GM19467 (cell line): ENCODE data around the gene CHST10.

Experiments
- ATAC-seq: cut with Tn5 transposase; IDR thresholded peaks from one replicate; pipeline ENCODE4 v1.9.1; 2021; ENCODE audit warnings: mild to moderate bottlenecking, moderate library complexity; ENCODE audit not compliant: unreplicated experiment

Gene CHST10

DNA sequence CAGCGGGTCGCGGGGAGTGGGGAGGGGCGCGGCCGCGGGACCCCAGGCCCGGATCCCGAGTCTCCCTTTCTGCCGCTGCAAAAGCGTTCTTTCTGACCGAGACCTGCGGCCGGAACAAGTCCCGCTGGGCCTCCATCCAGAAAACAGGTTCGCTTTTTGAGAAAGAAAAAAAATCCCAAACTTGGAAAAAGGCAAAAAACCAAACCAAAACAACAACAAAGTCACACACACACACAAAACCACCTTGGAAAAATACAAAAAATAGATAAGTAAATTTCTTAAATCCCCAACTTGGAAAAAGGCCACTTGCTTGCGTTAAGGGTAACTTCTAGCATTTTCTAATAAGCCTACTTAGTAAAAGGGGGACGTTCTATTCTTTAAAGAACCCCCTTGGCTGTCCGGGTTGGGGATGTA is 250 bp upstream of the CHST10 start:
- no peak for ATAC-seq

DNA sequence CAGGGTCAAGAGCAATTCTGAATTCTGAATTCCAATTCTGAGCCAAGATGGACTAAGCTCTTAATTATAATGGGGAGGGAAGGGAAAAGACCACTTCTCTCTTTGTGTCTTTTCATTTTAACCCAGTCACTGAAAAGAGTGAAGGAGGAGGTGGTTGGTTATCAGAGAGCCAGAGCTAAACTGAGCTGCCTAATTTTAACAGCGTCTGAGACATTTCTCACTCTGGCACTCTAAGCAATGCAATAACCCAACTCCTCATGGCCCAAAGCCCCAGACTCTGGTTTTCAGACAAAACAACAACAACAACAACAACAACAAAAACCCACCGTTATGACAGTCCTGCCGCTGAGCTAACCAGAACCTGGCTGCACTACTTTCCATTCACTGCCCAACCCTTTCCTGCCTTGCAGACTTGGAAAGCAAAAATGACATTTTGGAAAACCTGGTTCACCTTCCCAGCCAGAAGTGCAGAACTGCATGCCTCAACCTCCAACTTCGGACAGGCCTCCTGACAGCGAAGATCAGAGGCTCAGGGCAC is 1.0 kb downstream of the CHST10 start:
- no peak for ATAC-seq

GRCh38 chr2:100413571-100413970 is 3.9 kb downstream of the CHST10 start:
- no peak for ATAC-seq

GRCh38 chr2:100412881-100413321 is 4.6 kb downstream of the CHST10 start:
- ATAC-seq: no peak

DNA sequence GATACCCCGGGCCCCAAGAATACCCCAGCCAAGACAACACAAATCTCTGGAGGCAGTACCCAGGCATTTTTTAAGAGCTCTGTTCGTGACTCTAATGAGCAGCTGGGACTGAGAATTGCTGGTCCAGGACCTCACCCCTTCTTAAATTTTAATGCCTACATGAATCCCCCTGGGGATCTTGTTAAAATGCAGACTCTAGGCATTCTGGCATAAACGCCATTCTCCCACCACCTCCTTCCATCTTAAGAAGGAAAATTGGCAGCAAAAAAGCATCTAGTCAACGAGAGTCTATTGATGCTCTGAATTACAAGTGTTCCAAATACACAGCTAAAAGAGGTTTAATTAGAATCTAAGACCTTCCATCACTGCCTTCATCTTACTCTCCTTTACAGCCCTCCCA is 5.0 kb downstream of the CHST10 start:
- ATAC-seq: no peak

- no peak for ATAC-seq
These were observed 5.6 kb downstream of the CHST10 start for GRCh38 chr2:100411841-100412292.

- ATAC-seq: no peak
These were observed 7.4 kb downstream of the CHST10 start for GRCh38 chr2:100409975-100410647.

DNA sequence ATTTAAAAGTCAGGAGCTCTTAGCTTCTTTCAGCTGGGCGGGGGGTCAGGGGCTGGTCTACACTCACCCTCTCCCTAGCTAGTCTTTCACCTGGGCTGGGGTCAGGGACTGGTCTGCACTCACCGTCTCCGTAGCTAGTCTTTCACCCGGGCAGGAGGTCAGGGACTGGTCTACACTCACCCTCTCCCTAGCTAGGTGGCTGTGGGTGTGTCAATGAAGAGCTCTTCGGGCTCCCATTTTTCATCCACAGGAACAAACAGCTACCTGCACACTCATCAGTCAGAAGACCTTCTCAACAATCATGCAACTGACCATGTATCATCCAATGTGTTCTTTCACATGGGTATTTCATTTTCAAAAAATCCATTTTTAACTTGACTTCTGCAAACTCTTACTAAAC is 8.0 kb downstream of the CHST10 start:
- ATAC-seq: no peak

DNA sequence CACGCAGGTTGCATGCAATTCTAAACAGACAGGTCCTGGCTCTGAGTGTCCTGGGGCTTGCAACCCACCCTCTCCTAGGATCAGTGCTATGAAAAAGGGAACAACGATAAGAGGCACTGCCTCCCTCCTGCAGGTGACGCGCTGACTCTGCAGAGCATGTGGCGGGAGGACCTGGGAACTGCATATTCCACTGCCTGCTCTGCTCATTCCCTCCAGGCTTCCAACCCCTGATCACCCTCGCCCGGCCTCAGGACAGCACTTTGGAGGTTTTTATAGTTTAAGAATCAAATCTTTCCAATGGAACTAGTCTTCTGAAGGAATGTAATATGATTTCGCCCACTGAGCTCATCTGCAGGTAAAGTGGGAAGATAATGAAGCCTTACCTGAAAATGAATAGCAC is 8.5 kb downstream of the CHST10 start:
- ATAC-seq: no peak

GRCh38 chr2:100408104-100408503 is 9.4 kb downstream of the CHST10 start:
- ATAC-seq: no peak

DNA sequence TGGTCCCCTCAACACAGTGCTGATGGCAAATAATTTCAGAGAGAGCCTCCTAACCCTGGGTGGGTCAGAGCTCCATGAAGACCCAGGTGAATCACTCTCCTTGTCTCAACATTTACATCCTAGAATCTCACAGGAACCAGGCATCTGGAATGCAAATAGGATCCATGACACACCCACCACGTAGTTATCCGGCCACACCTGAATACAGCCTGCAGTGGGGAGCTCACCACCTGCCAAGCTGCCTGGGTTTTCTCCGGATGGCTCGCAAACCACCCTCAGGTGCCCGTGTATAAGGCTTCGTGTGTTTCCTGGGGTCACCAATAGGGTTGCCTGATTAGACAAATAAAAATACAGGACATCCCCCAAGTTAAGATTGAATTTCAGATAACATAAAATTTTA is 9.9 kb downstream of the CHST10 start:
- ATAC-seq: no peak

DNA sequence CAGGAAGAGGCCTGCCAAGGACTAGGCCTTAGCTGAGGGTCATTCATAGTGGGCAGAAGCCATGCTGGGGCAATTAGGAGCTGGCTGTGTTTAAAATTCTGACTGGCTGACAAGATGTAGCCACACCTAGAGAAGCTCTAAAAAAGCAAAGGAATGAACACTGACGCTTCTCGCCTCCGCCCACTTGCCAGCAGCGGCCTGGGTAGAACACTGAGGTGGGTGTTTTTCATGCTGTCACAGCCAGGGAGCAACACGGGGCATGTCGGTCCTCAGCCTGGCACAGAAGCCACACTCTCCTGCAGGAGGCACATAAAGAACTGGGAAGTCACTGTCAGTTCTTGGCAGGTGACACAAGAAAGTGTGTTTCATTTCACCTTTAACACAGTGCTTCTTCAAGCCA is 10.4 kb downstream of the CHST10 start:
- no peak for ATAC-seq

- no peak for ATAC-seq
These were observed 11.4 kb downstream of the CHST10 start for GRCh38 chr2:100406120-100406508.

DNA sequence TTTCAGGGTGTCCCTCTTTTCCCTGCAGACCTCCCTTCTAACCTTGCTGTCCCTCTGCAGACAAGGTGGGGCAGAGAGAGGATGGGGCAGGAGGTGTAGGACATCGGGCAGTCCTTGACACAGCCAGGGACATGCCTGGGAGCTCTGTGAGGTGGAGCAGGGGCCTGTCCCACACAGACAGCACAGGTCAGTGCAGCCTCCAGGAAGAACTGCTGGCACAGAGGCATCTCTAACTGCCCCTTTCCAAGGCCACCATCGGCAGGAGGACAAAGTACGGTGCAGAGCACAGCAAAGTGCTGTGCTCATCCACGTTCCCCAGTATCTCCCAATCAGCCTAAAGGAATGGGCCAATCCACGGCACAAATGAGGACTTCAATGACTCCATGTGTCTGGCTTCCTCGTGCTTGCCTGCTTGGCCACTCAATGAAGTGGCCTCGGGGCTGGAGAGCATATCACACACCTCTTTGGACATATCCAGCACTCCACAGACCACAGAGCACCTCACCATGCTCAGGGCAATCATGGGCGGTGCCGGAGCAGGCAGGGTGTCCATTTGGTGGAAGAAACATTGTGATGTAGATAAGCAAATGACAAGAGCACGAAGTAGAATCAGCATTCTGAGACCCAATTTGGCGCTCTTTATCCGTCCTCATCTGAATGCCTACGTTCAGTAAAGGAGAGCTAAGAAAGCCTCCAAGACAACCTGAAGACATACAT is 11.9 kb downstream of the CHST10 start:
- no peak for ATAC-seq

- no peak for ATAC-seq
These were observed 13.1 kb downstream of the CHST10 start for GRCh38 chr2:100404411-100404810.

DNA sequence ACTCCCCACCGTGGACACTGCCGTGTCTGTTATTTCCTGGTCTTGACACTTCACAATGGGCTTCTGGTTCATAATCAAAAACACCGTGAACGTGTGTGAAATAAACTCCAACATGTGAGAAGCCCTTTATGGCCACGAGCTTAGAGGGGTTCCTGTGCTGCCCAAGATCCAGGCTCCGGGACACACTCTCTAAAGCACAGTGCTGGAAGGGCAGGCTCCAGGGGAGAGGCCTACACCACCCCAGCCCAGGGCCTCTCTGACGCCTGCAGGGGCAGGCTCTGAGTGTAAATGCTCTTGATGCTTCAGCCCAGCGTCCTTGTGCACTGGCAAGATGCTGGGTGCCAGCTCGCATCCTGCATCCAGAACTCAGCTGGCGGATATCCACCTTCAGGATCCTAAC is 13.7 kb downstream of the CHST10 start:
- no peak for ATAC-seq

- no peak for ATAC-seq
These were observed 16.2 kb downstream of the CHST10 start for GRCh38 chr2:100401268-100401667.

GRCh38 chr2:100399714-100400113 is 17.8 kb downstream of the CHST10 start:
- no peak for ATAC-seq

DNA sequence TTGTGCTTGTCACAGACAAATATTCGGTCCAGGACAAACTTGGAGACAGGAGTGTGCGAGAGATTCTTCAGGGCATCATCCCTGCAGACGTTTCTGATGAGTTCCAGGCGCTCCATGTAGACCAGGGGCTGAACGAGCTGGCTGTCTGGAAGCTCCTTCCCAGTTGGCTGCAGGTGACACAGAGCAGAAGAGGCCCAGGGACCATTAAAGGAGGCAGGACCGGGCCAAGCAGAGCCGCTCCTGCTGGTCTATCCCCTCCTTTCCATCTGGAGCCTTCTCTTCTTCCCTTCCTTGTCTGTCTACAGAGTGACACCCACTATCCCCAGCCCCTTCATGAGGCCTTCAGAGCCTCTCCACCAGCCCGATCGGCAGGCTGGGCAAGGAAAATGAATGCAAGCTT is 19.5 kb downstream of the CHST10 start:
- no peak for ATAC-seq

DNA sequence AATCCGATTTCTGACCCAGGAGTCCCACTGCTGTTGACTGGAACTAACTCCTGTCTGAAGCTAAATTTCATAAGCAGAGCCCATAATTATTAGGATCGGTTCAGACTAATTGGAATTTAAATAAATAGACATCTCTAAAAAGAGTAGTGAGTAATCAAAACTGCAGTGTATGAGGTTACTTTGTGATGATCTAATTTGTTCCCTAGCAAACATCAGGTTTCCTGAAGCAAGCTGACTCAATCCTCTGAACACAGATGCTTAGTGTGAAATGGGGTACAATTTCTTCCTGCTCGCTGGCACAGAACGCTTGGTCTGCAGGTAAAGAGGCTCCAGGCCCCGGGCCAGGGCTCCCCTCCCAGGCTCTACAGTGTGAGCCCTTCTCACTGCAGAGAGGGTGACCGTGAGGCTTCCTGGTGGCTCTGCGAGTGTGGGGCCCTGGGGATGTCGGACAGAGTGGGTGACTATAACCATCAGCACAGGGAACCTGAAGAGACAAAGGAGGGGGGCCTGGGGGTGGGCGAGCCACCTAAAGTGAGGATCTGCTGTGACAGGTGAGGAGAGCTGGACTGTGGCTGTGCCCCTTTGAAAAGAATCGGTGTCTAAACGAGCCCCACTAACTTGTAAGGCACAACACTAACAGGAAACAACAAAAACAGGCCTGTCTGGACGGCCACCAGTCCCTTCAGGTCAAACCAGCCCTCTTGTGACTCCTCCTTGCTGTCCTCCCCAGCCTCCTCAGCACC is 20.2 kb downstream of the CHST10 start:
- no peak for ATAC-seq

DNA sequence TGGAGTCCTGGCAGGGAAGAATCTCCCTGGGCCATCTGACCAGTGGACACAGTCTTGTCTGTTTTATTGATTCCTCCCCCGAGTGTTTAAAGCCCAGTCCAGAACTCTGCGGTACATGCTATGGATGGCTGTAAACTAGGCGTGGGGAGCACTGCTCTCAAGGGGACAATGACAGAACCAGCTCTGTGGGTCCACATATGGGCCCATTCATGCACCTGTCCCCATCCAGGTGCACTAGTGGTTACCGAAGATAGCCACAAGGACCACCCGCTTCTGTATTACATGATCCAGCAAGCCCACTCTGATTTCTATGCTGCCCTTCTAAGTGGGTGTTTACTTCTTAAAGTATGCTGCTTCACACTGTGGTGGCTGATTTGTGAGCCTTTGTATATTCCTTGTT is 21.0 kb downstream of the CHST10 start:
- no peak for ATAC-seq
